ENCODE results near the gene N4BP2L2. TPM values are rescaled to one million over a fixed set of nuclear protein-coding genes. Genes with fewer than 3 reads are reported as not detected.

Gene N4BP2L2
- total RNA-seq, 1 experiment from 2014 or later: 138 TPM

DNA sequence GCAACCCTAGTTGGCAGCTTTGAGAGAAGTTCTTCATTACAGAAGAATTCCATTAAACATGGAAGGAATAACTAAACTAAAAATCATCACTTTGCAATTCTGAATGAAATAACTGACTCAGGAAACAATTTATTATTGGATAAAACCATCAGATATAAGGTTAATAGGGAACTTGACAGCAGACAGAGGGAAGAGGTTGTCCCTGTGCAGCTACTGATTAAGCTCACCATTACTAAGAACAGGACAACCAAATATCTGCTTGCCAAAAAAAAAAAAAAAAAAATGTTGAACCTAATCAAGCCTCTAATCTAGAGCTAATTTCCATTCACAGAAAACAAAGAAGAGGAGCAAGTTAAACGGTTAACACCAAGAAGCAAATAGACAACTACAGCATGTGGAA lies 12.8 kb downstream of the N4BP2L2 start:
- Histone ChIP-seq H3K79me2 (ENCODE audit: low read length) (peaks cover 86% of the 10 kb centered on the region), H3K4me3 (ENCODE audit: low read length) (no peak overlapping the region), H3K9me3 (ENCODE audit: low read length) (no peaks in the 10 kb centered on the region), H3K27ac (ENCODE audit: low read length) (no peak overlapping the region), H3K27me3 (ENCODE audit: low read length) (no peaks in the 10 kb centered on the region), H3K9ac (ENCODE audit: low read length) (no peak overlapping the region), H3K4me2 (ENCODE audit: low read depth, low read length, poor library complexity, severe bottlenecking) (no peak overlapping the region), H3K9me2 (replicated peaks; ENCODE audit: insufficient read depth, low read length) (no peaks in the 10 kb centered on the region), H2AFZ (ENCODE audit: low read length) (no peak overlapping the region), H3K36me3 (ENCODE audit: insufficient read depth, low read length) (peaks cover 48% of the 10 kb centered on the region), H4K20me1 (ENCODE audit: insufficient read depth, low read depth, low read length) (no peaks in the 10 kb centered on the region), H3K4me1 (ENCODE audit: low read length) (peaks cover 3% of the 10 kb centered on the region; the same call in 1 of the 2 replicates)
- no peak for DNase-seq

DNA sequence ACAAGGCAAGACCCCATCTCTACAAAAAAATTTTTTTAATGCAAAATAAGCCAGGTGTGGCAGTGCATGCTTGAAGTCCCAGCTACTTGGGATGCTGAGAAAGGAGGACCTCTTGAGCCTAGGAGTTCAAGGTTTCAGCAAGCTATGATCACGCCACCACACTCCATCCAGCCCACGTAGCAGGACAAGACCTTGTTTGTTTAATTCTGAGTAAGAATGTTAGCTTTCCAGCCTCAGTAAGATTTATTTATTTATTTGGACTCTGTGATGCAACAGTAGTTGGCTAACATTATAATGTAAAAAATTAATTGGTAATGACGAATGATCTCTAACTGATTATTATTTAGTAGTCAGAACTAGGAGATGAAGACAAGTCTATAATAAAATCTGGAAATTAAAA lies 23.3 kb downstream of the N4BP2L2 start:
- Histone ChIP-seq H3K27ac (ENCODE audit: low read length) (no peak overlapping the region), H3K36me3 (ENCODE audit: insufficient read depth, low read length) (peaks cover 44% of the 10 kb centered on the region; the same call in 1 of the 2 replicates), H3K9me3 (ENCODE audit: low read length) (no peaks in the 10 kb centered on the region), H3K4me2 (ENCODE audit: low read depth, low read length, poor library complexity, severe bottlenecking) (no peak overlapping the region), H3K27me3 (ENCODE audit: low read length) (no peaks in the 10 kb centered on the region), H3K4me1 (ENCODE audit: low read length) (no peaks in the 10 kb centered on the region), H3K9me2 (replicated peaks; ENCODE audit: insufficient read depth, low read length) (no peaks in the 10 kb centered on the region), H2AFZ (ENCODE audit: low read length) (no peak overlapping the region), H4K20me1 (ENCODE audit: insufficient read depth, low read depth, low read length) (no peaks in the 10 kb centered on the region), H3K79me2 (ENCODE audit: low read length) (peaks cover 28% of the 10 kb centered on the region), H3K9ac (ENCODE audit: low read length) (no peak overlapping the region), H3K4me3 (ENCODE audit: low read length) (no peak overlapping the region)
- no peak for DNase-seq

DNA sequence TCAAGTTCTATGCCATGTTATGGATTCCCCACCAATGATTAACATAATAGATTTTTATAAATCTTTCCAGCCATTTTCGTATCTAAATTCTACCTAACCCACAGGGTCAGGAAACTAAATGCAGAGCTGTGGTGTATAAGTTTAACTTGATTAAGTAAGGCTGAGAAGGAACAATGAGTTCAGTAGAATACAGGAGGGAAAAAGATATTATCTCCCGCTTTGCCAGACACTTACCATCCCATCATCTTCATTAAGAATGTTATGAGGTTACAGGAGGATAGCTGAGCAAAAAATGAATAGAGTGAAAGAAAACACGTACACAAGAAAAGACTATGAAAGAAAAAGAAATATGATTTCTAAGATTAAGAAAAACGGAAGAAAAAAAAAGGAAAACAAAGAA lies 27.1 kb downstream of the N4BP2L2 start:
- Histone ChIP-seq H4K20me1 (ENCODE audit: insufficient read depth, low read depth, low read length) (no peaks in the 10 kb centered on the region), H3K79me2 (ENCODE audit: low read length) (peaks cover 14% of the 10 kb centered on the region), H3K36me3 (ENCODE audit: insufficient read depth, low read length) (peaks cover 29% of the 10 kb centered on the region; the same call in 1 of the 2 replicates), H2AFZ (ENCODE audit: low read length) (no peak overlapping the region), H3K4me1 (ENCODE audit: low read length) (no peaks in the 10 kb centered on the region), H3K9me3 (ENCODE audit: low read length) (no peaks in the 10 kb centered on the region), H3K27me3 (ENCODE audit: low read length) (no peaks in the 10 kb centered on the region), H3K27ac (ENCODE audit: low read length) (no peak overlapping the region), H3K9me2 (replicated peaks; ENCODE audit: insufficient read depth, low read length) (peaks cover 1% of the 10 kb centered on the region; the same call in 1 of the 2 replicates), H3K4me3 (ENCODE audit: low read length) (no peak overlapping the region), H3K4me2 (ENCODE audit: low read depth, low read length, poor library complexity, severe bottlenecking) (no peak overlapping the region), H3K9ac (ENCODE audit: low read length) (no peak overlapping the region)
- no peak for DNase-seq

DNA sequence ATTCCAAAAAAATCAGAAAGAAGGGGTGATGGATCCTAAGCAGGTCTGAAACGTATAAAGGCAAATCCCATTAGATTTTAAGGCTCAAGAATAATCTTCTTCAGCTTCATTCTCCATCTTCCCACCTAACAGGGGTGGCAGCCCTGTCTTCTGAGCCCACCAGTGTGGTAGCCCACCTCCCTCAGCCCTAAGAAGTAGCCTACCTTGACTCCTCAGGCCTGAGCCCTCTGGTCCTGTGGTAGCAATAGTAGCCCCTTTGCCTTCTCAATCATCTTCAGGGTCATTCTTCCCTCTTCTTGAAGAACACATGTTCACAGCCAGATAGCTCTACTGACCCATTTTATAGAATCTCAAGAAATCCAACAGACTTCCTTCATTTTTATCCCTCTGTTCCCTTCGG lies 33.7 kb downstream of the N4BP2L2 start:
- no peak for DNase-seq
- Histone ChIP-seq H3K27ac (ENCODE audit: low read length) (no peak overlapping the region), H3K79me2 (ENCODE audit: low read length) (0 out of 2 replicates have a peak, but pooled peaks cover 2% of the 10 kb centered on the region), H4K20me1 (ENCODE audit: insufficient read depth, low read depth, low read length) (no peaks in the 10 kb centered on the region), H3K9me2 (replicated peaks; ENCODE audit: insufficient read depth, low read length) (peaks cover 5% of the 10 kb centered on the region; the same call in 1 of the 2 replicates), H3K4me1 (ENCODE audit: low read length) (no peaks in the 10 kb centered on the region), H3K27me3 (ENCODE audit: low read length) (no peaks in the 10 kb centered on the region), H3K9ac (ENCODE audit: low read length) (no peak overlapping the region), H3K4me2 (ENCODE audit: low read depth, low read length, poor library complexity, severe bottlenecking) (no peak overlapping the region), H3K9me3 (ENCODE audit: low read length) (no peaks in the 10 kb centered on the region), H3K4me3 (ENCODE audit: low read length) (no peak overlapping the region), H3K36me3 (ENCODE audit: insufficient read depth, low read length) (peaks cover 14% of the 10 kb centered on the region; the same call in 1 of the 2 replicates), H2AFZ (ENCODE audit: low read length) (no peak overlapping the region)

DNA sequence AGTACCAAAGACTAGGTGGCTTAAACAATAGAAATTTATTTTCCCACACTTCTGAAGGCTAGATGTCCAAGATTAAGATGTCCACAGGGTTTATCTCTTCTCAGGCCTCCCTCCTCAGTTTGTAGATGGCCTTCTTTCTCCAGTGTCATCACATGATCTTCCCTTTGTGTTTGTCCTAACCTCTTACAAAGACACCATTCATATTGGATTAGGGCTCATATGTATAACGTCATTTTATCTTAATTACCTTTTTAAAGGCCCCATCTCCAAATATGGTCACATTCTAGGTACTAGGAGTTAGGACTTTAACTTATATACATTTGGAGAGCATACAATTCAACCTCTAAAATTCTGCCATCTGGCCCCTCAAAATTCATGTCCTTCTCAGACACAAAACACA lies 34.3 kb downstream of the N4BP2L2 start:
- Histone ChIP-seq H3K9me3 (ENCODE audit: low read length) (no peaks in the 10 kb centered on the region), H3K79me2 (ENCODE audit: low read length) (0 out of 2 replicates have a peak, but pooled peaks cover 3% of the 10 kb centered on the region), H3K36me3 (ENCODE audit: insufficient read depth, low read length) (peaks cover 14% of the 10 kb centered on the region; the same call in 1 of the 2 replicates), H2AFZ (ENCODE audit: low read length) (no peak overlapping the region), H4K20me1 (ENCODE audit: insufficient read depth, low read depth, low read length) (no peaks in the 10 kb centered on the region), H3K4me2 (ENCODE audit: low read depth, low read length, poor library complexity, severe bottlenecking) (no peak overlapping the region), H3K4me3 (ENCODE audit: low read length) (no peak overlapping the region), H3K27me3 (ENCODE audit: low read length) (no peaks in the 10 kb centered on the region), H3K9me2 (replicated peaks; ENCODE audit: insufficient read depth, low read length) (peaks cover 5% of the 10 kb centered on the region; the same call in 1 of the 2 replicates), H3K27ac (ENCODE audit: low read length) (no peak overlapping the region), H3K9ac (ENCODE audit: low read length) (no peak overlapping the region), H3K4me1 (ENCODE audit: low read length) (no peaks in the 10 kb centered on the region)
- no peak for DNase-seq

DNA sequence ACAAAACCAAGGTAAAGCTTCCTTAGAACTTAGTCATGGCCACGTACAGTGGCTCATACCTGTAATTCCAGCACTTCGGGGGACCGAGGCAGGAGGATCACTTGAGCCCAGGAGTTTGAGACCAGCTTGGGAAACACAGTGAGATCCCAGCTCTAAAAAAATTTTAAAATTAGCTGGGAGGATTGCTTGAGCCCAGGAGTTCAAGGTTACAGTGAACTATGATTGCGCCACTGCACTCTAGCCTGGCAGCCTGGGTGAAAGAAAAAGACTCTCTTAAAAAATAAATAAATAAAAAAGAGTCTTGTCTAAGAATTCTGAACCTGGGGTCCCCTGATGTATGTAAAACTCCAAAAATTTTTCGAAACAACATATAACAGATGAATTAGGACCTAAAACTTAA lies 34.9 kb downstream of the N4BP2L2 start:
- H3K9ac ChIP-seq (ENCODE audit: low read length): no peak overlapping the region
- H3K4me2 ChIP-seq (ENCODE audit: low read depth, low read length, poor library complexity, severe bottlenecking): no peak overlapping the region
- no peak for DNase-seq
- H3K27ac ChIP-seq (ENCODE audit: low read length): no peak overlapping the region
- H3K9me2 ChIP-seq (replicated peaks; ENCODE audit: insufficient read depth, low read length): peaks cover 5% of the 10 kb centered on the region; the same call in 1 of the 2 replicates
- H3K4me1 ChIP-seq (ENCODE audit: low read length): no peaks in the 10 kb centered on the region
- no peak overlapping the region for H2AFZ ChIP-seq (ENCODE audit: low read length)
- peaks cover 14% of the 10 kb centered on the region; the same call in 1 of the 2 replicates for H3K36me3 ChIP-seq (ENCODE audit: insufficient read depth, low read length)
- H3K79me2 ChIP-seq (ENCODE audit: low read length): 0 out of 2 replicates have a peak, but pooled peaks cover 3% of the 10 kb centered on the region
- H3K9me3 ChIP-seq (ENCODE audit: low read length): no peaks in the 10 kb centered on the region
- no peak overlapping the region for H3K4me3 ChIP-seq (ENCODE audit: low read length)
- no peaks in the 10 kb centered on the region for H4K20me1 ChIP-seq (ENCODE audit: insufficient read depth, low read depth, low read length)
- no peaks in the 10 kb centered on the region for H3K27me3 ChIP-seq (ENCODE audit: low read length)

DNA sequence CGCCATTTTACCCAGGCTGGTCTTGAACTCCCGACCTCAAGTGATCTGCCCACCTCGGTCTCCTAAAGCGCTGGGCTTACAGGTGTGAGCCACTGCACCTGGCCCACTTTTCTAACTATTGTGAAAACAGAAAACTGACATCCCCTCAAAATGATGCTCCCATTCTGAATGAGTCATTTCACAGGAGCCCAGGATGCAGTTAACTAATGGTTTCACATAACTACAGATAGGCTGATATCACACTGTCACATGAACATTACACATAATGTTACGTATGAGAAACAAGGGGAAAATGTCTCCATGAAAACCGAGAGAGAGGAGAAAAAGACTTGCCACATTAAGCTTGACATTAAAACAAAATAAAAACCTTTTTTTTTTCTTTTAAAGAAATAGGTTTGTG lies 37.5 kb downstream of the N4BP2L2 start:
- 0 out of 2 replicates have a peak, but pooled peaks cover 1% of the 10 kb centered on the region for H3K36me3 ChIP-seq (ENCODE audit: insufficient read depth, low read length)
- H3K27ac ChIP-seq (ENCODE audit: low read length): no peak overlapping the region
- H3K4me2 ChIP-seq (ENCODE audit: low read depth, low read length, poor library complexity, severe bottlenecking): no peak overlapping the region
- H3K9me2 ChIP-seq (replicated peaks; ENCODE audit: insufficient read depth, low read length): no peaks in the 10 kb centered on the region
- no peak for DNase-seq
- H2AFZ ChIP-seq (ENCODE audit: low read length): no peak overlapping the region
- no peaks in the 10 kb centered on the region for H3K4me1 ChIP-seq (ENCODE audit: low read length)
- H3K4me3 ChIP-seq (ENCODE audit: low read length): no peak overlapping the region
- H3K27me3 ChIP-seq (ENCODE audit: low read length): no peaks in the 10 kb centered on the region
- no peaks in the 10 kb centered on the region for H4K20me1 ChIP-seq (ENCODE audit: insufficient read depth, low read depth, low read length)
- 0 out of 2 replicates have a peak, but pooled peaks cover 3% of the 10 kb centered on the region for H3K79me2 ChIP-seq (ENCODE audit: low read length)
- H3K9me3 ChIP-seq (ENCODE audit: low read length): no peaks in the 10 kb centered on the region
- H3K9ac ChIP-seq (ENCODE audit: low read length): no peak overlapping the region

DNA sequence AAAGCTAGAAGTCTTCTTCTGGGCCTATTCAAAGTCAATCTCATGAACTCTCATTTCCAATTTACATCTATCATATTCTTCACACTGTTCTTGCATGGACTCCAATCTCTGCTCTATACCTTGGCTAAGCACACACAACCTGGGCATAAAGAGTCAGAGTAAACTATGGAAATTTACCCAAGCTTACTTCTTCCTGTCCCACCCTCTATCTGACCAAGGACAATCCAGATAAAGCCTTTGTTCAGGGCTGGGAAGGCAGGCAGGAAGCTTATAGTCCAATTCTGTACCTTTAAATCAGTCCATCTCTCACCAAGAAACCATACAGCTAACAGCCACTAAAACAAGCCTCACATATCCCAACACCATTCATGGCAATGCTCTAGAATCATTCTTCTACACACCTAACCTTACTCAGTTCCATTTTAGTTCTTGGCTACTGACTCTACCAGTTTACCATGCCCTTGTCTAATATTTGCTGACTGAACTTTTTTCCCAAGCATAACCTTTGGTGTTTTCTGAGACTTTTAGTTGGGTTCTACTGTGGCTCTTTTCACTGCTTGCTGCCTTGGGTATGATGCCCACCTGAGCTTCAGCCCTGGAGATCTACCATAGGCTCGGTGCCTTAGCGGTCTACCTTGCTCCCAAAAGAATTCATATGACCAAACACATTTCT lies 38.9 kb downstream of the N4BP2L2 start:
- Histone ChIP-seq H3K4me1 (ENCODE audit: low read length) (no peaks in the 10 kb centered on the region), H3K27ac (ENCODE audit: low read length) (no peak overlapping the region), H2AFZ (ENCODE audit: low read length) (no peak overlapping the region), H3K79me2 (ENCODE audit: low read length) (0 out of 2 replicates have a peak, but pooled peaks cover 3% of the 10 kb centered on the region), H3K9ac (ENCODE audit: low read length) (no peak overlapping the region), H3K4me2 (ENCODE audit: low read depth, low read length, poor library complexity, severe bottlenecking) (no peak overlapping the region), H3K27me3 (ENCODE audit: low read length) (no peaks in the 10 kb centered on the region), H4K20me1 (ENCODE audit: insufficient read depth, low read depth, low read length) (no peaks in the 10 kb centered on the region), H3K9me3 (ENCODE audit: low read length) (no peaks in the 10 kb centered on the region), H3K9me2 (replicated peaks; ENCODE audit: insufficient read depth, low read length) (no peaks in the 10 kb centered on the region), H3K36me3 (ENCODE audit: insufficient read depth, low read length) (no peaks in the 10 kb centered on the region), H3K4me3 (ENCODE audit: low read length) (no peak overlapping the region)
- DNase-seq: no peak

Measured in Karpas-422 (cell line).